Measurements from ENCODE around the gene C2CD2L. TPM values are rescaled to one million over a fixed set of nuclear protein-coding genes. Genes with fewer than 3 reads are reported as not detected.
"Not testable (repeated sequence)": the region's sequence is repeated elsewhere in the genome, so short reads cannot be mapped to it uniquely, and the experiment has no call there.

Gene C2CD2L
- 11.8 to 13.2 TPM (median 12.1 TPM) in 3 replicates for total RNA-seq
- long read RNA-seq, full-length matches to known transcripts = 3 of 5 reads
- long read RNA-seq, partial matches to known transcripts = 0 of 5 reads
- long read RNA-seq, other reads (novel, unspliced or antisense) = 2 of 5 reads

DNA sequence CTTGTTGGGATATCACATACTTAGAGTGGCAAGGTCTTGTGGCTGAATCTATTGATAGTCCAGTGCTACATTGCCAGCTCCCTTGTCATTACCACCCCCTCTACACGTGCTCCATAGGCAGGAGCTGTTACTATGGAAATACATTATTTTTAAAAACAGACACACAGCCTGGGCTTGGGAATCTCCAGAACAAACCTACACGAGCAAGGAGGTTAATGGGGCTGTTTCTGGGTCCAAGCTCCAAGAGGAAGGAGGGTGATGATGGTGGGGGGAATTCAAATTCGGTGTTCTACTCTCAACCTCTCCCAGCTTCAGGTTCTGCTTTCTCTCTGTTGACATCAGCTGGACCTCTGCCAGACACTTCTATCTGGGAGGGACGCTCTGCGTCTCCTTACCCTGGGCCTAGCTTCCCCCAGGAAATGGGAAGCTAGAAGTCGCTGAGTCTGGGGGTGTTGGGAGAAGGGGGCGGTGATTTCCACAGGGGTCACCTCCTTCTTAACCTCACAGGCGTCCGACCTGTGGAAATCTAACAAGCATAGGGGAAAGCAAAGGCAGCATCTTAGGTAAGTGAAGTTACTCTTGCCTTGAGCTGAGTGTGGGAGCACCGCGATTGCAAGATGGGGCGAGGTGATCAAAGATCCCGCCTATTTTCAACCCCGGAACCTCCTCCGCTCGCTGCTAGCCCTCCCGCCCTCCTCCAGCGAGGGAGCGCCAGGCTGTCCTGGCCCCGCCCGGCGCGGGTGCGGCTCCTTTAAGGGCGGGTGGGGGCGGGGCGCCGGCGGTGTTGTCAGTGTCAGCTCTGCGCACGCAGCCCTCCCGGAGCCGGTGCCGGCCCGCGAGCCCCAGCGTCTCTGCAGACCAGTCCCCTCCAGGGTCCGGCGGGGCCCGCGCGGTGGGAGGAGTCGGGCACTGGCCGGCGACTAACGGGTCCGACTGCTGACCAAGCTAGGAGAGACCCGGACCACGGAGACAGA lies at the start of gene C2CD2L:
TSS of gene C2CD2L (plus strand) at position 781 of the 974 bp plus-strand sequence. CDS start 398 bp downstream, outside the sequence.
- Mint-ChIP-seq H3K9me3 (ENCODE audit: low read depth) (no peaks in the 10 kb centered on the region), H3K4me3 (ENCODE audit: unreplicated experiment) (peak within 1 kb of the TSS; percentile 80), H3K27me3 (ENCODE audit: low read depth) (no peaks in the 10 kb centered on the region), H3K36me3 (ENCODE audit: low read depth) (peaks cover 5% of the 10 kb centered on the region), H3K4me1 (ENCODE audit: low read depth) (peaks cover 43% of the 10 kb centered on the region), H3K27ac (ENCODE audit: unreplicated experiment) (peak within 1 kb of the TSS; percentile 94)
- no peak for DNase-seq (ENCODE audit: low spot score)
- TF ChIP-seq, protein P1, sequence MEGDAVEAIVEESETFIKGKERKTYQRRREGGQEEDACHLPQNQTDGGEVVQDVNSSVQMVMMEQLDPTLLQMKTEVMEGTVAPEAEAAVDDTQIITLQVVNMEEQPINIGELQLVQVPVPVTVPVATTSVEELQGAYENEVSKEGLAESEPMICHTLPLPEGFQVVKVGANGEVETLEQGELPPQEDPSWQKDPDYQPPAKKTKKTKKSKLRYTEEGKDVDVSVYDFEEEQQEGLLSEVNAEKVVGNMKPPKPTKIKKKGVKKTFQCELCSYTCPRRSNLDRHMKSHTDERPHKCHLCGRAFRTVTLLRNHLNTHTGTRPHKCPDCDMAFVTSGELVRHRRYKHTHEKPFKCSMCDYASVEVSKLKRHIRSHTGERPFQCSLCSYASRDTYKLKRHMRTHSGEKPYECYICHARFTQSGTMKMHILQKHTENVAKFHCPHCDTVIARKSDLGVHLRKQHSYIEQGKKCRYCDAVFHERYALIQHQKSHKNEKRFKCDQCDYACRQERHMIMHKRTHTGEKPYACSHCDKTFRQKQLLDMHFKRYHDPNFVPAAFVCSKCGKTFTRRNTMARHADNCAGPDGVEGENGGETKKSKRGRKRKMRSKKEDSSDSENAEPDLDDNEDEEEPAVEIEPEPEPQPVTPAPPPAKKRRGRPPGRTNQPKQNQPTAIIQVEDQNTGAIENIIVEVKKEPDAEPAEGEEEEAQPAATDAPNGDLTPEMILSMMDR (IDR thresholded peaks at IDR 0.05) = no peak

DNA sequence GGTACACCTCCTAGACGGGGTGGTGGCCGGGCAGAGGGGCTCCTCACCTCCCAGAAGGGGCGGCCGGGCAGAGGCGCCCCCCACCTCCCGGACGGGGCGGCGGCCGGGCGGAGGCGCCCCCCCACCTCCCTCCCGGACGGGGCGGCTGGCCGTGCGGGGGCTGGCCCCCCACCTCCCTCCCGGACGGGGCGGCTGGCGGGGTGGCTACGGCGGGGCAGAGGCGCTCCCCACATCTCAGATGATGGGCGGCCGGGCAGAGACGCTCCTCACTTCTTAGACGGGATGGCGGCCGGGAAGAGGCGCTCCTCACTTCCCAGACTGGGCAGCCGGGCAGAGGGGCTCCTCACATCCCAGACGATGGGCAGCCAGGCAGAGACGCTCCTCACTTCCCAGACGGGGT lies 48.0 kb upstream of the C2CD2L start:
- not testable (repeated sequence) for H3K27ac Mint-ChIP-seq (ENCODE audit: unreplicated experiment); H3K9me3 Mint-ChIP-seq (ENCODE audit: low read depth); H3K4me3 Mint-ChIP-seq (ENCODE audit: unreplicated experiment); H3K36me3 Mint-ChIP-seq (ENCODE audit: low read depth); DNase-seq (ENCODE audit: low spot score); H3K27me3 Mint-ChIP-seq (ENCODE audit: low read depth)
- H3K4me1 Mint-ChIP-seq (ENCODE audit: low read depth) = peaks cover 38% of the 10 kb centered on the region

DNA sequence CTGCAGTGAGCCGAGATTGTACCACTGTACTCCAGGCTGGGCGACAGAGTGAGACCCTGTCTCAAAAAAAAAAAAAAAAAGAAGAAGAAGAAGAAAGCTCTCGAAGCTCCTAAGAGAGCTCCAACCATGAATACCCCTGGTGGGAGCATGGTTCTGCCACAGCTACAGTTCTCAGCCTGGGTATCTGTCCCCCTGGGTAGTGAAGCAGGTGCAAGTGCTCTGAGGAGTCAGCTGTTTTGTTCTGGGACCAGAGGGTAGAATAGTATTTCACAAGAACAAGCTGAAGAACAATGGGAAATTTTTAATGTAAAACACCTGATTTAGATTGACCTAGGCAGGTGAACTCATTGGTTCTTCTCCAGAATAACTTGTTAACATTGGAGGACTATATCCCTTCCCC lies 45.9 kb upstream of the C2CD2L start:
- no peak for DNase-seq (ENCODE audit: low spot score)
- Mint-ChIP-seq H3K27me3 (ENCODE audit: low read depth) (no peaks in the 10 kb centered on the region), H3K27ac (ENCODE audit: unreplicated experiment) (no peak overlapping the region), H3K4me3 (ENCODE audit: unreplicated experiment) (no peak overlapping the region), H3K9me3 (ENCODE audit: low read depth) (no peaks in the 10 kb centered on the region), H3K36me3 (ENCODE audit: low read depth) (no peaks in the 10 kb centered on the region), H3K4me1 (ENCODE audit: low read depth) (peaks cover 21% of the 10 kb centered on the region)
- TF ChIP-seq, protein P1 (IDR thresholded peaks at IDR 0.05) = no peak

DNA sequence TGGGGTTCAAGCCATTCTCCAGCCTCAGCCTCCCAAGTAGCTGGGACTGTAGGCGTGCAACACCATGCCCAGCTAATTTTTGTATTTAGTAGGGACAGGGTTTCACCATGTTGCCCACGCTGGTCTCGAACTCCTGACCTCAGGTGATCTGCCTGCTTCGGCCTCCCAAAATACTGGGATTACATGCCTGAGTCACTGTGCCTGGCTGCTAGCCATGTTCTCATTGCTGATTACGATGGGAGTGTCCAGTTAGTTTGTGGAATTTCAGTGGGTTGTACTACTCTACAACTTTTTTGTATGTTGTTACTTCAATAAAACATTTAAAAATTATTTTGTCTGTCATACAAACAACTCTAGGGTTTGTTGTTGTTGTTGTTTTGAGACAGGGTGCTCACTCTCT lies 44.4 kb upstream of the C2CD2L start:
- Mint-ChIP-seq H3K27ac (ENCODE audit: unreplicated experiment) (no peak overlapping the region), H3K4me3 (ENCODE audit: unreplicated experiment) (no peak overlapping the region), H3K9me3 (ENCODE audit: low read depth) (no peaks in the 10 kb centered on the region), H3K4me1 (ENCODE audit: low read depth) (peaks cover 28% of the 10 kb centered on the region), H3K36me3 (ENCODE audit: low read depth) (no peaks in the 10 kb centered on the region), H3K27me3 (ENCODE audit: low read depth) (no peaks in the 10 kb centered on the region)
- DNase-seq (ENCODE audit: low spot score) = no peak
- TF ChIP-seq, protein P1 (IDR thresholded peaks at IDR 0.05) = no peak

DNA sequence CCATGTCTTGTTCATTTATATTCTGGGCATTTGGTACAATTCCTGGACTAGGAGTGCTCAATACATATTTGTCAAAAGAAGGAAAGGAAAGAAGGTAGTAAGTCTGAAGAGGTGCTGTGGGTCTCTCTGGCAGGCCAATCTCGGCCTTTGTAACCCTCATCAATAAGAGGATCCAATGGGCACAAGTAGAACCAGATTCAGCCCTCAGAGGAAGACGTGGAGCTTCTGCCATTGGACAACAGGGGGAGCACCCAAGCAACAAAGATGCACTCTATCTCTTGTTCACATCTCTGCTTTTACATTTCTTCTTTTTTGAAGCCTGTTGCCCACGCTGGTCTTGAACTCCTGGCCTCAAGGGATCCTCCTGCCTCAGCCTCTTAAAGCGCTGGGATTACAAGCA lies 41.8 kb upstream of the C2CD2L start:
- TF ChIP-seq, protein P1 (IDR thresholded peaks at IDR 0.05) = peak; percentile 66
- no peak for DNase-seq (ENCODE audit: low spot score)

More for the DNA sequence above, 41.8 kb upstream of the C2CD2L start:
- Mint-ChIP-seq H3K4me3 (ENCODE audit: unreplicated experiment) (no peak overlapping the region), H3K27me3 (ENCODE audit: low read depth) (no peaks in the 10 kb centered on the region), H3K36me3 (ENCODE audit: low read depth) (peaks cover 3% of the 10 kb centered on the region), H3K9me3 (ENCODE audit: low read depth) (no peaks in the 10 kb centered on the region), H3K4me1 (ENCODE audit: low read depth) (peaks cover 26% of the 10 kb centered on the region), H3K27ac (ENCODE audit: unreplicated experiment) (no peak overlapping the region)

All from chondrocyte (in vitro differentiated cells).